B cell (primary cell): Measurements from ENCODE around the gene GIGYF2. TPM values are rescaled to one million over a fixed set of nuclear protein-coding genes. Genes with fewer than 3 reads are reported as not detected.

Source experiments
- ATAC-seq: fragments of 200-7000 bp; cut with Tn5 transposase; one replicate; pipeline ENCODE4 v1.10.0; 2021; ENCODE audit warnings: low read depth, mild to moderate bottlenecking, moderate number of reproducible peaks, moderate library complexity
- CTCF ChIA-PET: fragments of 350-600 bp; sonication (Branson Sonifier 250); formaldehyde crosslinking; loops from one replicate; lab custom pipeline; 2021; ENCODE audit warnings: antibody characterized with exemption, inconsistent platforms; lab: Charles Lee
- POLR2A ChIA-PET: fragments of 350-600 bp; sonication (Branson Sonifier 250); formaldehyde crosslinking; loops from one replicate; lab custom pipeline; 2021; ENCODE audit warnings: antibody characterized with exemption; lab: Charles Lee
- DNase-seq: peaks from one replicate; pipeline ENCODE4 v3.0.0; 2013
- H2AFZ ChIP-seq: 2 replicates; pipeline ENCODE4 v1.6.1; 2012; ENCODE audit warnings: mild to moderate bottlenecking, low read depth, low read length; ENCODE audit not compliant: insufficient read depth, poor library complexity, severe bottlenecking
- H3K27ac ChIP-seq, 2 donors: 1 replicate in 1 of 2; 2 replicates in 1 of 2; pipeline ENCODE4 v1.5.1; 2012 to 2013; ENCODE audit warnings: low read length in 2 of 2, mild to moderate bottlenecking in 2 of 2, moderate library complexity in 1 of 2
- H3K27me3 ChIP-seq, 4 experiments: fragments of 200-600 bp in 1 of 4; sonication (generic) in 1 of 4; replicated peaks in 1 of 4; 1 replicate in 2 of 4; 2 replicates in 2 of 4; pipeline versions ENCODE4 v1.6.1 to v1.7.0; 2013 to 2016; ENCODE audit warnings: low read length in 3 of 4, mild to moderate bottlenecking in 2 of 4, mixed read lengths in 1 of 4, moderate library complexity in 1 of 4; ENCODE audit not compliant: insufficient read depth in 4 of 4, control insufficient read depth in 3 of 4; ENCODE audit errors: control extremely low read depth in 1 of 4
- H3K36me3 ChIP-seq, 2 experiments: replicated peaks in 1 of 2; 1 replicate in 1 of 2; 2 replicates in 1 of 2; pipeline versions ENCODE4 v1.6.1 to v1.7.1; 2013; ENCODE audit warnings: low read length in 1 of 2; ENCODE audit not compliant: insufficient read depth in 2 of 2, control insufficient read depth in 1 of 2; ENCODE audit errors: control extremely low read depth in 1 of 2, extremely low read depth in 1 of 2
- H3K4me1 ChIP-seq, 2 donors: fragments of 200-600 bp in 1 of 2; sonication (generic) in 1 of 2; 1 replicate in 1 of 2; 2 replicates in 1 of 2; pipeline versions ENCODE4 v1.5.1 to v1.6.1; 2013 to 2017; ENCODE audit warnings: low read length in 2 of 2; ENCODE audit not compliant: control insufficient read depth in 2 of 2, insufficient read depth in 2 of 2
- H3K4me2 ChIP-seq: replicated peaks from 2 replicates; pipeline ENCODE3; 2012; ENCODE audit warnings: mild to moderate bottlenecking, low read depth, low read length; ENCODE audit not compliant: poor library complexity, severe bottlenecking
- H3K4me3 ChIP-seq, 5 experiments: fragments of 200-600 bp in 1 of 5; sonication (generic) in 1 of 5; 1 replicate in 3 of 5; 2 replicates in 2 of 5; pipeline versions ENCODE4 v1.5.1 to v1.7.0; 2011 to 2016; ENCODE audit warnings: low read length in 4 of 5, mild to moderate bottlenecking in 4 of 5, low read depth in 2 of 5, control low read depth in 1 of 5, moderate library complexity in 1 of 5; ENCODE audit not compliant: insufficient read depth in 1 of 5; ENCODE audit errors: control extremely low read depth in 1 of 5, extremely low read depth in 1 of 5
- H3K79me2 ChIP-seq: fragments of 200-600 bp; sonication (generic); one replicate; pipeline ENCODE4 v1.6.0; 2016; ENCODE audit warnings: low read length; ENCODE audit not compliant: control insufficient read depth, insufficient read depth
- H3K9ac ChIP-seq: fragments of 200-600 bp; sonication (generic); 2 replicates; pipeline ENCODE4 v1.6.1; 2017; ENCODE audit warnings: mild to moderate bottlenecking, low read length, moderate library complexity
- H3K9me3 ChIP-seq, 3 donors: one replicate each; pipeline versions ENCODE4 v1.6.1 to v1.7.1; 2013; ENCODE audit warnings: low read length in 2 of 3; ENCODE audit not compliant: control insufficient read depth in 2 of 3, insufficient read depth in 1 of 3; ENCODE audit errors: control extremely low read depth in 1 of 3
- H4K20me1 ChIP-seq: 2 replicates; pipeline ENCODE4 v1.6.0; 2012; ENCODE audit warnings: mild to moderate bottlenecking, low read length; ENCODE audit not compliant: insufficient read depth, control insufficient read depth, poor library complexity, severe bottlenecking
- H3K27ac Mint-ChIP-seq: one replicate; pipeline ENCODE4 v1.8.0; 2021; ENCODE audit warnings: mixed read lengths
- H3K27me3 Mint-ChIP-seq: one replicate; pipeline ENCODE4 v1.8.0; 2021; ENCODE audit warnings: mixed read lengths
- H3K4me1 Mint-ChIP-seq: one replicate; pipeline ENCODE4 v1.8.0; 2021; ENCODE audit warnings: mixed read lengths
- H3K4me3 Mint-ChIP-seq: one replicate; pipeline ENCODE4 v1.8.0; 2021; ENCODE audit warnings: mixed read lengths
- H3K9me3 Mint-ChIP-seq: one replicate; pipeline ENCODE4 v1.8.0; 2022; ENCODE audit warnings: mixed read lengths; ENCODE audit not compliant: insufficient read depth
- CTCF ChIP-seq: fragments of 200-600 bp; IDR thresholded peaks from one replicate; pipeline ENCODE4 v1.8.0; 2022; ENCODE audit warnings: antibody characterized with exemption, mild to moderate bottlenecking
- EZH2 ChIP-seq: IDR thresholded peaks from 2 replicates; pipeline ENCODE4 v1.6.1; 2012; ENCODE audit warnings: borderline replicate concordance, low read depth, mild to moderate bottlenecking, moderate library complexity, low read length; ENCODE audit not compliant: insufficient read depth, poor library complexity, severe bottlenecking
- WGBS: methylation state at CpG from one replicate; pipeline ENCODE4 v1.1.5; 2013; ENCODE audit warnings: missing lambda C conversion rate; ENCODE audit not compliant: insufficient coverage; 5-methylcytosine and 5-hydroxymethylcytosine counted together
- intact Hi-C: fragments of 100-400 bp; cut with micrococcal nuclease; formaldehyde crosslinking; loops from one replicate; pipeline ENCODE4 v1.10.0; 2022
- polyA plus RNA-seq: library from polyadenylated mRNA; depleted of rRNA; stranded (reverse); fragments of >200 nt; gene quantifications from 2 replicates; pipeline ENCODE4 v1.2.3, GENCODE V29; 2012
- total RNA-seq, 2 donors: library from RNA; stranded (reverse); fragments of 120-200 nt in 1 of 2; gene quantifications; 1 replicate in 1 of 2; 2 replicates in 1 of 2; pipeline versions ENCODE4 v1.2.3 to v1.2.4, GENCODE V29; 2013 to 2022

GIGYF2 gene
- total and polyA plus RNA-seq, 2 donors (not counting 1 experiment from before 2014, with no cell fraction given) = 7.2 to 108 TPM

- peaks cover 50% of the 10 kb centered on the region for H4K20me1 ChIP-seq
- TF ChIP-seq CTCF (no peak), EZH2 (no peak)
Observed at GRCh38 chr2:232721261-232721660, 24.1 kb downstream of the GIGYF2 start.

GRCh38 chr2:232721882-232722281, 24.8 kb downstream of the GIGYF2 start:
- TF ChIP-seq EZH2 (no peak), CTCF (no peak)
- Histone ChIP-seq H3K36me3 (peaks cover 7 to 46% of the 10 kb centered on the region in 2 experiments), H3K27me3 (no peaks in the 10 kb centered on the region), H3K4me1 (no peaks in the 10 kb centered on the region), H3K4me3 (no peak overlapping the region), H4K20me1 (peaks cover 45% of the 10 kb centered on the region), H3K79me2 (peaks cover 76% of the 10 kb centered on the region), H3K9ac (no peak overlapping the region), H3K4me2 (no peak overlapping the region), H2AFZ (no peak overlapping the region), H3K27ac (peak overlapping the region in 1 of 2 donors; percentile 1), H3K9me3 (no peaks in the 10 kb centered on the region)
- DNase-seq (no peak), ATAC-seq (no peak)
- no peaks in the 10 kb centered on the region for H3K9me3 Mint-ChIP-seq
- H3K4me1 Mint-ChIP-seq = peaks cover 19% of the 10 kb centered on the region
- POLR2A ChIA-PET = no interaction called here
- CTCF ChIA-PET = interaction anchor here (0.5 kb wide), 1 partner anchor 18 kb away, joined by 5 read pairs; no protein-coding TSS in a partner anchor
- intact Hi-C loops = no loop called here
- no peak overlapping the region for H3K27ac Mint-ChIP-seq
- H3K27me3 Mint-ChIP-seq = no peaks in the 10 kb centered on the region
- H3K4me3 Mint-ChIP-seq = no peak overlapping the region
- WGBS = no CpG with 5 or more reads among the region's 2 CpGs

More at GRCh38 chr2:232721261-232721660, 24.1 kb downstream of the GIGYF2 start:
- no peaks in the 10 kb centered on the region for H3K9me3 Mint-ChIP-seq
- no peak overlapping the region for H3K4me3 Mint-ChIP-seq
- intact Hi-C loops = no loop called here
- H3K79me2 ChIP-seq = peaks cover 79% of the 10 kb centered on the region
- ChIA-PET CTCF (no interaction called here), POLR2A (no interaction called here)
- H3K27ac ChIP-seq = no peak overlapping the region
- no peak overlapping the region for H3K9ac ChIP-seq
- peaks cover 19% of the 10 kb centered on the region for H3K4me1 Mint-ChIP-seq
- no peaks in the 10 kb centered on the region for H3K27me3 ChIP-seq
- DNase-seq (no peak), ATAC-seq (no peak)
- no peak overlapping the region for H3K4me2 ChIP-seq
- peaks cover 7 to 40% of the 10 kb centered on the region in 2 experiments for H3K36me3 ChIP-seq
- H2AFZ ChIP-seq = no peak overlapping the region
- 100% methylated on average over 1 of the region's 2 CpGs for WGBS
- H3K27ac Mint-ChIP-seq = no peak overlapping the region
- no peaks in the 10 kb centered on the region for H3K27me3 Mint-ChIP-seq
- no peaks in the 10 kb centered on the region for H3K9me3 ChIP-seq
- no peaks in the 10 kb centered on the region for H3K4me1 ChIP-seq
- H3K4me3 ChIP-seq = no peak overlapping the region
